NCI-H1048 (cell line): Measurements from ENCODE around the gene TOMM40.
"Not testable (repeated sequence)": the region's sequence is repeated elsewhere in the genome, so short reads cannot be mapped to it uniquely, and the experiment has no call there.

ENCODE experiments used
- DNase-seq: peaks from one replicate; lab custom pipeline; 2025; lab: John Stamatoyannopoulos, UW

TOMM40 gene

DNA sequence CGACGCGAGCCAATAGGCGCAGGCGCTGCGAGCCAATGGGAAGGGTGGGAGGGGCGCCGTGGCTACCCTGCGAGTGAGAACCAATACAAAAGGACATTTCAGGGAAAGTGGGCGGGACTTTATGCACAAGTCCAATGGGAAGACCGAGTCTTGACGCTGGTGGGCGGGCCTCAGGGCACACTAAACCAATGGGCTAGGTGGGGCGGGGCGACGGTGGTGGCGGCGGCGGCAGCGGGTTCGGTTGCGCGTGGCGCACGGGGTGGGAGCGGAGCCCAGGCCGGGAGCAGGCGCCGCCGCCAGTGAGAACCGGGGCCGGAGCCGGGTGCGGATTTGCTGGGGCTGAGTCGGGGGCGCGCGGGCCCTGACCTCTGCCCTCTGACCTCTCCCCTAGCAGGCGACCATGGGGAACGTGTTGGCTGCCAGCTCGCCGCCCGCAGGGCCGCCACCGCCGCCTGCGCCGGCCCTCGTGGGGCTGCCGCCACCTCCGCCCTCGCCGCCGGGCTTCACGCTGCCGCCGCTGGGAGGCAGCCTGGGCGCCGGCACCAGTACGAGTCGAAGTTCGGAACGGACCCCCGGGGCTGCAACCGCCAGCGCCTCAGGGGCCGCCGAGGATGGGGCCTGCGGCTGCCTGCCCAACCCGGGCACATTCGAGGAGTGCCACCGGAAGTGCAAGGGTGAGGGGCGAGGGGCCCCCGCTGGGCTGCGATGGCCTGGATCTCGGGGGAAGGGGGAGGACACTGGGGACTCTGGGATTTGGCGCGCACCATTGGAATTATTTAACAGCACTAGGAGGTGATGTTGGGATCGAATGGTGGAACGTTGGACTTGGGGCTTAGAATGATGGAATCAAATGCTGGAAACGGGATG lies at the start of gene TOMM40:
Gene TOMM40, plus strand, starts transcription at position 239 of the 867 bp plus-strand sequence. Its CDS starts 162 bp downstream, at position 401.
- peak; percentile 100 for DNase-seq

DNA sequence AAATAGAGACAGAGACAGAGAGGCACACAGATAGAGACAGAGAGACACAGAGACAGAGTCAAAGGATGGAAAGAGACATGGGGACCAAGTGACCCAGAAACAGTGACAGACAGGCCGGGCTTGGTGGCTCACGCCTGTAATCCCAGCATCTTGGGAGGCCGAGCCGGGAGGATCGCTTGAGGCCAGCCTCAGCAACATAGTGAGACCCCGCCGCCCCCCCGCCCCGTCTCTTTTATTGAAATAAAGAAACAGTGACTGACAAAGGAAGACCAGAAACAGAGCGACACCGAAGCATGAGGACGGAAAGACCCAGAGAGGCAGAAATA lies 45.8 kb upstream of the TOMM40 start:
- DNase-seq: no peak

DNA sequence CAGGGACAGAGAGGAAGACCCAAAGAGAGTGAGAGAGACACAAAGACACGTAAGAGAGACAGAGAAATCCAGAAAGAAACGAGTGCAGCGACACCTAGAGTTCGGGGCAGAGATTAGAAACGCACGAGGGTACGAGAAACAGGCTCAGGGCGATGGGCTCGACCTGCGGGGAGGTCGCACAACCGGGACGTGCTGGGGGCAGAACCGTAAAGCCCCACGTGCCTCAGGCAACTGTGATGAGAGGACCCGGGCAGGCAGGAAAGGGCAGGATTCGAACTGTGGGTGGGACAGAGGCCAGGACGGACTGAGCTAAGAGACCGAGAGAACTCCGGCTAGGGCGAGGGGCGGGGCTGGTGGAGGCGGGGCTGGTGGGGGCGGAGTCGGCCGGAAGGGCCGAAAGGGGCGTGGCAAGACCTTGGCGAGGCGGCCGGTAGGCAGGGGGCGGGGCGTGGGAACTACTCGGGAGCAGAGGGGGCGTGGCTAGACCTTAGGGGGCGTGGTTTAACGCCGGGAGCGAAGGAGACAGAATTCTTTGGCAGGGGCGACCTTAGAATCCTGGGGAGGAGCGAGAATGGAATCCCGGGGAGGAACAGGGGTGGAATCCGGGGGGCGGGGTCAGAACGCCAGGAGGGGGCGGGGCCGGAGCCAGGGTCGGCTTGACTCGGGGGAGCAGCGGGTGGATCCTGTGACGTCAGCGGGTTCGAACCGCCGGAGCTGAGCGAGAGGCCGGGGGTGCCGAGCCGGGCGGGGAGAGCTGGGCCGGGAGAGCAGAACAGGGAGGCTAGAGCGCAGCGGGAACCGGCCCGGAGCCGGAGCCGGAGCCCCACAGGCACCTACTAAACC lies 45.2 kb upstream of the TOMM40 start, which contains the start of gene NECTIN2:
Gene NECTIN2, plus strand, starts transcription at position 686 of the 843 bp plus-strand sequence. CDS start 229 bp downstream, outside the sequence.
- peak; percentile 93 for DNase-seq

DNA sequence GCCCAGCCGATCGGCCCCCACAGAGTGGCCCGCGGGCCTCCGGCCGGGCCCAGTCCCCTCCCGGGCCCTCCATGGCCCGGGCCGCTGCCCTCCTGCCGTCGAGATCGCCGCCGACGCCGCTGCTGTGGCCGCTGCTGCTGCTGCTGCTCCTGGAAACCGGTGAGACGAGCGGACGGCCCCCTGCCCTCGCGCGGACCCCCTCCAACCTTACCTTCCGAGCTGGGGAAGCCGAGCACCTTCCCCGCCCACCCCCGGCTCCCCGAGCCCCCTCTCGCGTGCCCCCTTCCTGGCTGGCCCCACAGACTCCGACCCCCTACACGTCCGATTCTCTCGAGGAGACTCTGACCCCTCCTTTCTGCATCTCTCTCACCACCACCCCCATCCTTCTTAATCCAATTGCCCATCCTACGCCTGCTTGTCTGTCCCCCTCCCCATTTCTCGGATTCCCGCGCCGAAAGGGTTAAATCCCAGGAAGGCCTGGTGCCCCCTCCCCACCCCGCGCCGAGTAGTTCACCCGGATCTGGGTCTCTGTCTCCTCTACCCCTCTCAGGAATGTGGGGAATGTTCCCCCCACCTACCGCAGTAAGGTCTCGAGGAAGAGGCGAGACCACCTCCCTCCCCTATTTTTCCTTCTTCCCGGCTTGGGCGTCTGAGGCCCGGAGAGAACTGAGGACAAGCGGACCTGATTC lies 44.5 kb upstream of the TOMM40 start:
- DNase-seq: no peak

DNA sequence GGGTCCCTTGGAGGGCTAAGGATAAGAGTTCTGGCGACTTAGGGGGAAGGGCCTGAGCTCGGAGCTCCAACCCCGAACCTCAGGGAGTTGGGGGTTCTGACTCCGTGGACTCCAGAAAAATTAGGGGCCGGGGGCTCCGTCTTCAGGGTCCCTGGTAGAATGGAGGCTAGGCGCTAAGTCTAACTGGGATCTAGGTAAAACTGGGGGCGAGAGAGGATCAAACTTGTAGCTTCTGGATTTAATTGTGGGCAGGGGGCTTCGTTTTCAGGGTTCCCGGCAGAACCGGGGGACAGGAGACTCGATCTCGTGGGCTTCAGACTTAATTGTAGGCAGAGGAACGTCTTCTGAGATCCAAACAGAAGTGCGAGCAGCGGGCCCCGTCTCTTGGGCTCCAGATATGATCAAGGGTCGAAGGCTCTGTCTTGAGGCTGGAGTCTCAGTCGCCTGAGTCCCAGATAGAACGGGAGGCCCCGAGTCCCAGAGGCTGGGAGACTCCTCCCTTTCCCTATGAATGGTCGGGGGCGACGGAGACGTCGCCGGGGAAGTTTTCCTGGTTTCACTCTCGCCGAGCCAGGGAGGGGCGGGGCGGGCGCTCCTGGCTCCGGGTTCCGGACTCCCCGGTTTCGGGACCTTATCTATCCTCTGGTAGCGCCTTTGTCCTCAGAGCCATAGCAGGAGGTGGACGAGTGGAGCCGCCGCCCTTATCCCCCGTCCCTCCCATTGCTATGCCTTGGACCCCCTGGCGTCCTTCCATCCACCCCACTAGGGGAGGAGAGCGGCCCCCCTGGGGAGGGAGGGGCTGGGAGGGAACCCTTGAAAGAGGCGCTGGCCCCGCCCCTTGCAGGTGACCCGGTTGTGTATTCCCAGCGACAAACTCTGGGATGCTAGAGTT lies 43.7 kb upstream of the TOMM40 start:
- DNase-seq: peak; percentile 34

DNA sequence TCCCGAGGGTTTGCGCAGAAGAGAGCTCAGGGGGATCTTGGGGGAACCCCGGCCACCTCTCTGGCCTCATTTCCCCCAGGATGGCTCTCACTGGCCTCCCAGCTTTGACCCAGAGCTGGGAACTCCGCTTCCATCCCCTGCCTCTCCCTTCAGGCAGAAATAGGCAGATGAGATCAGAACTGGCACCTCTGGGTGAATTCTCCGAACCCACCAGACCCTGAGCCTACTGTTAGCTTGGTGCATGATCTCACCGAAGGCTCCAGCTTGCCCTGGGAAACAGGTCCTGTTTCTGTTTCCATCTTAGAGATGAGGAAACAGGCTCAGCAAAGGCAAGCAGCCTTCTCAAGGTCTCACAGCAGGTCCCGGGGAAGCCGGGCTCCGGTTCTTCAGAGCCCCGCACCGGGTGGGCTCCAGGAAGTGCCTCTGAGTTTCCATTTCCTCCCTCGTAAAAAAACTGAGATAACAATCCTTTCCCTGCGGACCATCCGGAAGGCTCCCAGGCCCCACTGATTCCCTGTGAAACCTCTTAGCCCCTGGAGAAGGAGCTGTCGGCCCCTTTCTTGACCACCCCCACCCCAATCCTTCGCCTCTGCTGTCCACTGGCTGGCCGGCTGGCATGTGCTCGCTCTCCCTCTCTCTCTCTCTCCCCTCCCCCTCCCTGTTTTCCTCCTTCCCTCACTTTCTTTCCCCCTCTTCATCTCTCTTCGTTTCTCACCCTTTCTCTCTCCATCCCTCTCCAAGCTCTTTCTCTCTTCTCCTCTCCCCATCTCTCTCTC lies 42.8 kb upstream of the TOMM40 start:
- no peak for DNase-seq

DNA sequence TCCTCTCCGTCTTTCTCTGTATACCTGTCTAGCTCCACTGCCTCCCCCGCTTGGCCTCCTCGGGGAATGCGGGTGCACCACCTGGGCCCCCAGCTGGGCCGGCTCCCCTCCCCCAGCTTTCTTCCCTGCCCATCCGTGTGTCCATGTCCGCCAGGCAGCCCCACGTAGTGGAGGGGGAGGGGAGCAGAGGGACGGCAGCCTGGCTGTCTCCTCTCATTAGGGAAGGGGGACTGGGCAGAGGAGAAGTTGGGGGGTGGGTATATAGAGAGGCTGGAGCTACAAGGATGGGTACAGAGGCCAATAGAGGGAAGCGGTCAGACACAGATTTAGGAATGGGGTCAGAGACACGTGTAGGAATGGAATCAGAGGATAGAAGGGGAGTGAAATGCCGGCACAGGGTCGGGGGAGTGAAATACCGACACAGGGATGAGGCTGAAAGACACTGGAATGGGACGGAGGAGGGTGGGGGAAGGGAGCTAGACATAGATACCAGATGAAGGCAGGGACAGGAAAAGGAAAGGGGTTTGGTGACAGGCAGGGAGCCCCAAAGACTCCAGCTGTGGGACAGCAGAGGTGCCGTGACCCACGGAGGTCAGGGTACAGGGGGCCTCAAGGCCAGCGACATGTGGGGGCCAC lies 42.1 kb upstream of the TOMM40 start:
- DNase-seq: no peak

DNA sequence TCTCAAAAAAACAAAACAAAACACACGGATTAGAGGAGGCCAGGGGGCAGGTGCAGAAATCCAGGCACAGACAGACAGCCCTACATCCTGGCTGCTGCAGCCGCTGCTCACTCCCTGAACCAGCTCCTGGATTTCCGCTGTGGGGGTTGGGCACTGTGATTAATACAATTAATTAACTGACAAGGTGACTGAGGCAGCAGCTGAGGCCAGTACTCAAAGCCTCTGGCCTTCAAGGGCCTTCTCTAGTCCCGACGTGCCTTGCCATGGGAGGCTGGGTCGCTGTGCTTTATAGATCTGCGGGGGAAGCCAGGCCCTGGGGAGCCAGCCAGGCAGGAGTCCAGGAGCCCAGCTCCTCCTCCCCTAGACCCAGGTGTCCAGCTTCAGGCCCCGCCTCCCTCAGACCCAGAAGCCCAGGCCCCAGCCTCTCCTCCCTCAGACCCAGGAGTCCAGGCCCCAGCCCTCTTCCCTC lies 40.4 kb upstream of the TOMM40 start:
- no peak for DNase-seq

DNA sequence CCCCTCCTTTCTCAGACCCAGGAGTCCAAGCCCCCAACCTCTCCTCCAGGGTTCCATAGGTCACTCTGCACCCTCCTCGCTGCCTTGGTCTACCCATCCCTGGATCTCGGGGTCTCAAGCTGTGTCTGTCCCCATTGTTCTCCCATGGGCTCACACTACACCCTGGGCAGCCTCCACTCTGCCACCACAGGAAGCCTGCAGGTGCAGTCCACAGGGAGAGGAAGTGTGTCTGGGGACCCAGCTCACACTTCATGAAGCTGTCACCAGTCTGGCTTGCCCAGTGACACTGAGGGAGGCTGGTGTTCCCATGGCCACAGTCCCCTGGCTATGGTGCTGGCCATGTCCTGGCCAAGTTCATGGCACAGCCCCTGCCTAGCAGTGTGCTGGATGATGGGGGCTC lies 39.6 kb upstream of the TOMM40 start:
- DNase-seq: no peak

DNA sequence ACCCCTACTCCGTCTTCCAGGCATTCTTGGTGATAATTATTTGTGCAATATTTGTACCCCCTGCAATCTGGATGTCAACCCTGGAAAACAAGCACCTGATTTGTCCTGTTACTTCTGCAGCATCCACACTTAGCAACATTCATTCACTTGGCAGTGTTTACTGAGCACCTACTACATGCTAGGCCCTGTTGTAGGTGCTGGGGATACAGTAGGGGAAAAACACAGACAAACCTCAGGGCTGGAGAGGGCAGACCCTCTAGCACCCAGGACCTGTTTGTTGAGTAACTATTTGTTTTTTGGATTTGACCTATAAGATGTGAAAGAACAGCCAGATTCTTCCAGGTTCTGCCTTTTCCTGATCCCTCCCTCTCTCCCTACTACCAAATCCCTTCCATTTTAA lies 35.4 kb upstream of the TOMM40 start:
- no peak for DNase-seq

DNA sequence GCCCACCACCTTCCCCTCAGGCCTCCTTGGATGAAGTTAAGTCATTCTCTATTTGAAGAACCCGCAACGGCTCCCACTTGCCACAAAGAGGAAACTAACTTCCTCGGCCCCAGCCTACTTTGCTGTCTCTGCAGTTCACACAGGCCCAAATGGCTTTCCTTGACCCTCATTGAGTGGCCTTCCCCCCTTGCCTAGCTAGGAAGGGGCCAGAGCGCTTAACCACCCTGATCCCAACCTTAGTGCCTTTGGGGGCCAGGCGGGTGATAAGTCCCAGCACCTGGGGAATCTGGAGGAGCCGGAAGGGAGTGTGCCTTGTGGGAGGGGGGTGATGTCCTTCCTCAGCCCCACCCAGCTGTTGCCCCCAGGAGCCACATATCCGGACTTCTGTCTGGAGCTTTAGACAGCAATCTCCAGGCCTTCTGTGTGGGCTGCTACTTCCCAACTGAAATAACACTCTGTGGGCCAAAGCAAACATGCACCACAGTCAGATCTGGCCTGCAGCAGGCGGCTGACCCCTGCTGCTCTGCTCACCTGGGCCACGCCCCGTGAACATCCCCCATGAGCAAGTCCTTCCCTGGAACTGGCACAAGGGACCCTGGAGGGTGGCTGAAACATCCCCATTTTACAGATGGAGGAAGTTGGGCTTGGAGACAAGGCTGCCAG lies 34.5 kb upstream of the TOMM40 start:
- no peak for DNase-seq

DNA sequence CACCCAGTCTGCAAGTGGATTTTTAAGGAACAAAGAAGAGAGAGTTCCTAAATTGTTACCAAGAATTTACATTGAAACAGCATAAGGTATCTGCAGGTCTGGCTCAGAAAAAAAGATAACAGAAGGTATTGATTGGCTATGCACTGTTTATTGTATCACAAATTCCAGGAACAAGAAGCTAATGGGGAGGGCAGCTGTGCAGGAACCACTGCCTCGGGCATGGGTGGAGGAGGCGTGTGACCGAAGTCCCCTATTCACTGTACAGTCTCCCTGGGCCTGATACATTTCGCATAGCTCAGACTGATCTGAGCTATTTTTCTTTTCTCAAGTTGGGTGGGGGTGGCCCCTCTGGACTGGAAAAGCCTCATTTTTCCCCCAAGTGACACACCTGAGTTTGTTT lies 33.2 kb upstream of the TOMM40 start:
- no peak for DNase-seq

DNA sequence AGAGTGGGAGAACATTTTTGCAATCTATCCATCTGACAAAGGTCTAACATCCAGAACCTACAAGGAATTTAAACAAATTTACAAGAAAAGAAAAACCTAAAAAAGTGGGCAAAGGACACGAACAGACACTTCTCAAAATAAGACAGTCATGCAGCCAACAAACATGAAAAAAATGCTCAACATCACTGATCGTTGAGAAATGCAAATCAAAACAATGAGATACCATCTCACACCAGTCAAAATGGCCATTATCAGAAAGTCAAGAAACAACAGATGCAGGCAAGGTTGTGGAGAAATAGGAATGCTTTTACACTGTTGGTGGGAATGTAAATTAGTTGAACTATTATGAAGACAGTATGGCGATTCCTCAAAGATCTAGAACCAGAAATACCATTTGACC lies 29.5 kb upstream of the TOMM40 start:
- not testable (repeated sequence) for DNase-seq

DNA sequence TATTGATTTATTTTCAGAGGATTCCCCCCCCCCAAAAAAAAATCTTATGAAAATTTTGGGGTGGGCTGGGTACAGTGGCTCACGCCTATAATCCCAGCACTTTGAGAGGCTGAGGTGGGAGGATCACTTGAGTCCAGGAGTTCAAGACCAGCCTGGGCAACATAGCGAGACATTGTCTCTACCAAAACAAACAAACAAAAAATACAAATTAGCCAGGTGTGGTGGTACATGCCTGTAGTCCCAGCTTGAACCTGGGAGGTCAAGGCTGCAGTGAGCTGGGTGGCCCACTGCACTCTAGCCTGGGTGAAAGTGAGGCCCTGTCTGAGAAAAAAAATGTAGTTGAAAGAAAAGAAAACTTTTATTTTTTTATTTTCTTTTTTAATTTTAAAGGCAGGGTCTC lies 27.1 kb upstream of the TOMM40 start:
- no peak for DNase-seq

DNA sequence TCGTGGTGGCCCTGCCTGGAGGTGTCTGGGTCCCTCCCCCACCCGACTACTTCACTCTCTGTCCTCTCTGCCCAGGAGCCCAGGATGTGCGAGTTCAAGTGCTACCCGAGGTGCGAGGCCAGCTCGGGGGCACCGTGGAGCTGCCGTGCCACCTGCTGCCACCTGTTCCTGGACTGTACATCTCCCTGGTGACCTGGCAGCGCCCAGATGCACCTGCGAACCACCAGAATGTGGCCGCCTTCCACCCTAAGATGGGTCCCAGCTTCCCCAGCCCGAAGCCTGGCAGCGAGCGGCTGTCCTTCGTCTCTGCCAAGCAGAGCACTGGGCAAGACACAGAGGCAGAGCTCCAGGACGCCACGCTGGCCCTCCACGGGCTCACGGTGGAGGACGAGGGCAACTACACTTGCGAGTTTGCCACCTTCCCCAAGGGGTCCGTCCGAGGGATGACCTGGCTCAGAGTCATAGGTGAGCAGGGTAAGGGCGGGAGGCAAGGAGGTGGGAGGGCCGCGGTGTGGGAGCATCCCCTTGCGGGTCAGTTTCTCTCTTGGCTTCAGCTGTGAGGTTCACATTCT lies 25.8 kb upstream of the TOMM40 start:
- DNase-seq: no peak

DNA sequence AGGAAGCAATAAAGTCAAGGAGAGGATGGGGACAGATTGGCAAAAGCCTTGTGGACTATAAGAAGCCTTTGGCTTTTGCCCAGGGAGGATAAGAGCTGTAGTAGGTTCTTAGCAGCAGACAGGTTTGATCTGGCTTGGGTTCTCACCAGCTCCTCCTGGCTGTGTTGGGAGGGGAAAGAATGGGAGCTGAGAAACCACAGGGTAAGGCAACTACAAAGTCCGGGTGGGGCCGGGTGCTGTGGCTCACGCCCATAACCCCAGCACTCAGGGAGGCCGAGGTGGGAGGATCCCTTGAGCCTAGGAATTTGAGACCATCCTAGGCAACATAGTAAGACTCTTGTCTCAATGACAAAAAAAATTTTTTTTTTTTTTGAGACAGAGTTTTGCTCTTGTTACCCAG lies 24.4 kb upstream of the TOMM40 start:
- DNase-seq: no peak

DNA sequence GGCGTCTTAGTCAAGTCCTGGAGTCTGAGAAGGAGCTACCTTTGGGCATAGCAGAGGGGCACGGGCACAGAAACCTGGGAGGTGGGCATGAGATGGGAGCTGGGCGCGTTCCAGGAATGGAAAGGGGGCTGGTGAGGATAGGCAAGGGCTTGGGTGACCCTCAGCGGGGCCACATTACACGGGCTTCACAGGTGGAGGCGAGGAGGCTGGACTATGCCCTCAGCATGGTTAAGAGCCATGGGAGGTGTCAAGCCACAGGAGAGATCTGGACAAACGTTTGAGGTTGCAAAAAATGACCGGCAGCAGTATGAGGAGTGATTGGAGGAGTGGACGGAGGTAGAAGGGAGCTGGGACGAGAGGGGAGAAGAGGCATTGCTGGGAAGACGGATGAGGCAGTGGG lies 23.5 kb upstream of the TOMM40 start:
- no peak for DNase-seq

DNA sequence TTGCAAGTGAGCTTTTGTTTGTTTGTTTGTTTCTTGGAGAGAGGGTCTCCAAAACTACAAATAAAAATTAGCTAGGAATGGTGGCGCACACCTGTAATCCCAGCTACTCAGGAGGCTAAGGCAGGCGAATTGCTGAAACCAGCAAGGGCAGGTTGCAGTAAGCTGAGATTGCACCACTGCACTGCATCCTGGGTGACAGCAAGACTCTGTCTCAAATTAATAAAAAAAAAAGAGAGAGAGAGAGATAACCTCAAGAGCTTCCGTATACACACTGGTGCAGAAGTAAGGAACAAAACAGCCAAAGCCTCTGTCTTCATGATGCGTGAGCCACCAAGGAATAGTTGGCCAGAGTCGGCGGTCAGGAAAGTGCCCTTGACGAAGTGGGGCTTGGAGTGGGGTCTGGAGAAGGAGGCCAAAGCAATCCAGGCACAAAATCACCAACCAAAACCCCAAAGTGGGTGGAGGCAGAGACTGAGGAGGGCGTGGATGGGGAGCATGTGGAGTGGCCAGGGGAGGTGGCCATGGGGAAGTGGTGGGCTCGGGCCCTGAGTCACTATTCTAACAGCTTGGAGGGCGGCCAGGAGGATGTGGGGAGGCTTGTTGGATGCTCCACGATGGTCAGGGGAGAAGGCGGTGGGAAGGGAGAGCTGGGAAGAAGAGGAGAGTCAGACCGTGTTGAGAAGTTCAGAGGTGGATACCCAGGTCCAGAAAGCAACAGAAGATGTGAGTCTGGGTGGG lies 21.2 kb upstream of the TOMM40 start:
- DNase-seq: no peak
